COLO829 (cell line): ENCODE measurements around the gene DENND4C.
"Not testable (repeated sequence)": the region's sequence is repeated elsewhere in the genome, so short reads cannot be mapped to it uniquely, and the experiment has no call there.

Source experiments
- DNase-seq: peaks from one replicate; pipeline ENCODE4 v3.0.0; 2012; ENCODE audit warnings: low spot score

DENND4C gene

GRCh38 chr9:19413456-19413855 is 183.0 kb downstream of the DENND4C start:
- not testable (repeated sequence) for DNase-seq

DNA sequence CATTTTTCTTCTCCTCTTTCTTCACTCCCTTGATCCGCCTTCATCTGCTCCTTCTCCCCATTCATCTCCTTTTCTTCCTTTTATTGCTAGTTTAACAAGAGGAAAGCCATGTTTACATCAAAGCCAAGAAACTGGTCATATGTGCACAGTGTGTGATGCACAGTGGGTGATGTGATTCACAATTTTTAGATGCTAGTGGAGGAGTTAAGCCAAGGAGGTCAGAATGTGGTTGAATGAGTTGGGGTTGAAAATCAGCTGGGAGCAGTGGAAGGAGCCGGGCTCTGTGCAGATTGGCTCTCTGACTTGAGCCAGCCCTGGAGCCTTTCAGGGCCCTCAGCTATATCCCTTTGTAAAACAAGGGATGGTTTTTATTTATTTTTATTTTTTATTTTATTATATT is 185.7 kb downstream of the DENND4C start:
- DNase-seq, result no peak

GRCh38 chr9:19420877-19421276 is 190.4 kb downstream of the DENND4C start:
- no peak for DNase-seq
